Right lobe of liver (tissue), 4 donors: Measurements from ENCODE around the gene PDZRN3.

Source experiments
- POLR2A ChIP-seq: fragments of 450-650 bp; IDR thresholded peaks from one replicate; pipeline ENCODE4 v1.6.1; 2017; ENCODE audit warnings: antibody characterized with exemption, mild to moderate bottlenecking
- TF ChIP-seq, protein P1 (sequence below), 4 donors: fragments of 200-600 bp in 3 of 4; fragments of 450-650 bp in 1 of 4; IDR thresholded peaks; one replicate each; pipeline versions ENCODE4 v1.5.1 to v1.8.0; 2016 to 2022; ENCODE audit warnings: antibody characterized with exemption in 4 of 4, mild to moderate bottlenecking in 2 of 4
- donor health status: DM: no; HTN: no; CAD: no.
- donor health status: DM: no; HTN: no; CAD: no.
- donor health status: DM: no; HTN: yes; CAD: no.

DNA sequence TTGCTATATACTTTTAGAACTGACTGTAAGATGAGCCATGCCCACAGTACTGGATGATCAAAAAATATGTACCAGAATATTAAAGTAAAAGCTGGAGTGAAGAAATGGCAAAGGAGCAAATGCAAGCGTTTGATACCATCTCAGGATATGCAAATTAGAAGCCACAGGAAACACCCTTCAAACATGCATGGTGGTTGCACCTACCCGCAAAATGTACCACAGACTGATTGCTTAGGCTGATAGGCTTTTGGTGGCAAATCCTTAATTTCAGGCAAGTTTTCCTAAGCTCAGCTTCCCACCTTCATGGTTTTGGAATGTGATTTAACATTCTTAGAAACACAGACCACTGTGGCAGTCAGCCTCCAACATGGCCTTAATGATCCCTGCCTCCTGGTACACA lies 149.0 kb downstream of the PDZRN3 start:
- TF ChIP-seq, protein P1, sequence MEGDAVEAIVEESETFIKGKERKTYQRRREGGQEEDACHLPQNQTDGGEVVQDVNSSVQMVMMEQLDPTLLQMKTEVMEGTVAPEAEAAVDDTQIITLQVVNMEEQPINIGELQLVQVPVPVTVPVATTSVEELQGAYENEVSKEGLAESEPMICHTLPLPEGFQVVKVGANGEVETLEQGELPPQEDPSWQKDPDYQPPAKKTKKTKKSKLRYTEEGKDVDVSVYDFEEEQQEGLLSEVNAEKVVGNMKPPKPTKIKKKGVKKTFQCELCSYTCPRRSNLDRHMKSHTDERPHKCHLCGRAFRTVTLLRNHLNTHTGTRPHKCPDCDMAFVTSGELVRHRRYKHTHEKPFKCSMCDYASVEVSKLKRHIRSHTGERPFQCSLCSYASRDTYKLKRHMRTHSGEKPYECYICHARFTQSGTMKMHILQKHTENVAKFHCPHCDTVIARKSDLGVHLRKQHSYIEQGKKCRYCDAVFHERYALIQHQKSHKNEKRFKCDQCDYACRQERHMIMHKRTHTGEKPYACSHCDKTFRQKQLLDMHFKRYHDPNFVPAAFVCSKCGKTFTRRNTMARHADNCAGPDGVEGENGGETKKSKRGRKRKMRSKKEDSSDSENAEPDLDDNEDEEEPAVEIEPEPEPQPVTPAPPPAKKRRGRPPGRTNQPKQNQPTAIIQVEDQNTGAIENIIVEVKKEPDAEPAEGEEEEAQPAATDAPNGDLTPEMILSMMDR (IDR thresholded peaks at IDR 0.05): no peak
- TF ChIP-seq POLR2A: no peak
